ENCODE data around the gene TMEM221. TPM values are rescaled to one million over a fixed set of nuclear protein-coding genes. Genes with fewer than 3 reads are reported as not detected.

The TMEM221 gene
- total and polyA plus RNA-seq, 9 of the 15 experiments (the other 6 are each of a cell fraction or from before 2014, with no cell fraction given) = 0.06 to 0.35 TPM; not detected in 7

- TF ChIP-seq ESRRA (IDR thresholded peaks at IDR 0.05; ENCODE audit: borderline replicate concordance, low read depth) (no peak), POU5F1 (IDR thresholded peaks at IDR 0.05; ENCODE audit: borderline replicate concordance, low read depth, low read length, partially characterized antibody) (no peak), FOXK2 (conservative IDR thresholded peaks at IDR 0.05 in 1 of 2, IDR thresholded peaks at IDR 0.05 in 1 of 2; ENCODE audit: low read depth in 2 of 2) (peak; percentile 51 to 67; a peak in 2 of 4 replicates), CREB1 (IDR thresholded peaks at IDR 0.05) (peak; percentile 86; the same call in 1 of the 2 replicates), CREB1 (CRISPR knock-in tag; IDR thresholded peaks at IDR 0.05) (peak; percentile 81), HDAC2 (IDR thresholded peaks at IDR 0.05) (no peak), HEY1 (CRISPR knock-in tag; IDR thresholded peaks at IDR 0.05; ENCODE audit: borderline replicate concordance) (no peak), FOXJ2 (tag; IDR thresholded peaks at IDR 0.05) (no peak), ZNF197 (CRISPR knock-in tag; IDR thresholded peaks at IDR 0.05; ENCODE audit: low read depth) (no peak), SPI1 (IDR thresholded peaks at IDR 0.05; ENCODE audit: borderline replicate concordance, low read depth, low read length) (no peak), HSF4 (CRISPR knock-in tag; IDR thresholded peaks at IDR 0.05; ENCODE audit: borderline replicate concordance) (no peak), ZNF695 (CRISPR knock-in tag; IDR thresholded peaks at IDR 0.05) (0 out of 2 replicates have a peak, but pooled peaks have one; percentile 39), ZNF347 (CRISPR knock-in tag; IDR thresholded peaks at IDR 0.05; ENCODE audit: low read depth) (no peak), CXXC5 (CRISPR knock-in tag; IDR thresholded peaks at IDR 0.05) (peak; percentile 25; the same call in 1 of the 2 replicates), LARP7 (IDR thresholded peaks at IDR 0.05) (peak; percentile 76; the same call in 1 of the 2 replicates), SP2 (IDR thresholded peaks at IDR 0.05; ENCODE audit: extremely low read depth, low read depth, low read length, poor library complexity, severe bottlenecking) (peak; percentile 22), HDAC8 (tag; IDR thresholded peaks at IDR 0.05) (no peak), ZFP30 (CRISPR knock-in tag; IDR thresholded peaks at IDR 0.05; ENCODE audit: borderline replicate concordance) (no peak), ZC3H11A (IDR thresholded peaks at IDR 0.05; ENCODE audit: low read depth, low read length) (no peak), ZNF445 (CRISPR knock-in tag; IDR thresholded peaks at IDR 0.05; ENCODE audit: low read depth) (no peak)
These were observed 21.8 kb upstream of the TMEM221 start, which contains the start of gene SLC27A1 (continued) for GRCh38 chr19:17470068-17470841.

Data from K562 (cell line).